Nephron (organoid): ENCODE results near the gene DDR1.
"Not testable (repeated sequence)": the region's sequence is repeated elsewhere in the genome, so short reads cannot be mapped to it uniquely, and the experiment has no call there.

Experiments
- H3K27ac Mint-ChIP-seq, 3 experiments: 2 replicates each; pipeline ENCODE4 v1.8.0; 2020; ENCODE audit warnings: mixed read lengths in 3 of 3, mild to moderate bottlenecking in 2 of 3, moderate library complexity in 1 of 3
- H3K27me3 Mint-ChIP-seq: 2 replicates; pipeline ENCODE4 v1.8.0; 2021; ENCODE audit warnings: low read depth, mild to moderate bottlenecking, moderate library complexity, mixed read lengths
- H3K36me3 Mint-ChIP-seq: 2 replicates; pipeline ENCODE4 v1.8.0; 2020; ENCODE audit warnings: low read depth, mixed read lengths
- H3K4me1 Mint-ChIP-seq: 2 replicates; pipeline ENCODE4 v1.8.0; 2020; ENCODE audit warnings: mixed read lengths
- H3K4me3 Mint-ChIP-seq, 3 experiments: 2 replicates each; pipeline ENCODE4 v1.8.0; 2020; ENCODE audit warnings: mild to moderate bottlenecking in 3 of 3, mixed read lengths in 3 of 3, moderate library complexity in 2 of 3
- H3K9me3 Mint-ChIP-seq: 2 replicates; pipeline ENCODE4 v1.8.0; 2020; ENCODE audit warnings: mixed read lengths
- CTCF ChIP-seq, 3 experiments: fragments of 200-600 bp; sonication (generic); IDR thresholded peaks; one replicate each; pipeline ENCODE4 v1.5.0; 2021; ENCODE audit warnings: antibody characterized with exemption in 3 of 3; ENCODE audit not compliant: unreplicated experiment in 3 of 3

The DDR1 gene

GRCh38 chr6:30847971-30848436 lies 36.3 kb upstream of the DDR1 start:
- Mint-ChIP-seq H3K27ac (peak overlapping the region; percentile 87 to 91 (median 88)), H3K27me3 (no peaks in the 10 kb centered on the region), H3K4me3 (no peak overlapping the region), H3K4me1 (peaks cover 50% of the 10 kb centered on the region), H3K36me3 (peaks cover 4% of the 10 kb centered on the region), H3K9me3 (peaks cover 25% of the 10 kb centered on the region)
- no peak for TF ChIP-seq CTCF (IDR thresholded peaks at IDR 0.05; ENCODE audit: unreplicated experiment in 3 of 3)

- no peak for TF ChIP-seq CTCF (IDR thresholded peaks at IDR 0.05; ENCODE audit: unreplicated experiment in 3 of 3)
- H3K9me3 Mint-ChIP-seq = peaks cover 25% of the 10 kb centered on the region
Observed at GRCh38 chr6:30849903-30850651, 34.2 kb upstream of the DDR1 start.

GRCh38 chr6:30852459-30852858 lies 31.9 kb upstream of the DDR1 start:
- H3K27me3 Mint-ChIP-seq, H3K4me3 Mint-ChIP-seq, H3K36me3 Mint-ChIP-seq, H3K27ac Mint-ChIP-seq: not testable (repeated sequence)
- Mint-ChIP-seq H3K9me3 (peaks cover 25% of the 10 kb centered on the region), H3K4me1 (peaks cover 31% of the 10 kb centered on the region)

More at GRCh38 chr6:30849903-30850651, 34.2 kb upstream of the DDR1 start:
- Mint-ChIP-seq H3K4me1 (peaks cover 29% of the 10 kb centered on the region), H3K27ac (peak overlapping the region; percentile 12 to 67 (median 37)), H3K27me3 (no peaks in the 10 kb centered on the region), H3K36me3 (peaks cover 4% of the 10 kb centered on the region), H3K4me3 (no peak overlapping the region)

- peaks cover 8% of the 10 kb centered on the region for H3K36me3 Mint-ChIP-seq
Observed at GRCh38 chr6:30854285-30855040, 29.9 kb upstream of the DDR1 start.

GRCh38 chr6:30855429-30856075 lies 28.8 kb upstream of the DDR1 start:
- Mint-ChIP-seq H3K36me3 (peaks cover 8% of the 10 kb centered on the region), H3K9me3 (peaks cover 29% of the 10 kb centered on the region), H3K4me1 (peaks cover 17% of the 10 kb centered on the region), H3K4me3 (no peak overlapping the region), H3K27ac (peak overlapping the region; percentile 4 to 73 (median 26)), H3K27me3 (peaks cover 4% of the 10 kb centered on the region)
- no peak for TF ChIP-seq CTCF (IDR thresholded peaks at IDR 0.05; ENCODE audit: unreplicated experiment in 3 of 3)

More at GRCh38 chr6:30854285-30855040, 29.9 kb upstream of the DDR1 start:
- Mint-ChIP-seq H3K4me1 (peaks cover 21% of the 10 kb centered on the region), H3K4me3 (no peak overlapping the region), H3K9me3 (peaks cover 36% of the 10 kb centered on the region), H3K27ac (peak overlapping the region in 2 of 3 experiments; percentile 26 to 44), H3K27me3 (peaks cover 4% of the 10 kb centered on the region)
- TF ChIP-seq CTCF (IDR thresholded peaks at IDR 0.05; ENCODE audit: unreplicated experiment in 3 of 3) = no peak

- peak overlapping the region; percentile 26 to 84 (median 73) for H3K27ac Mint-ChIP-seq
- peaks cover 7% of the 10 kb centered on the region for H3K27me3 Mint-ChIP-seq
- no peak for TF ChIP-seq CTCF (IDR thresholded peaks at IDR 0.05; ENCODE audit: unreplicated experiment in 3 of 3)
- H3K9me3 Mint-ChIP-seq = peaks cover 25% of the 10 kb centered on the region
- peaks cover 9% of the 10 kb centered on the region for H3K36me3 Mint-ChIP-seq
- peaks cover 17% of the 10 kb centered on the region for H3K4me1 Mint-ChIP-seq
- no peak overlapping the region for H3K4me3 Mint-ChIP-seq
Observed at GRCh38 chr6:30857112-30857511, 27.2 kb upstream of the DDR1 start.
